Hepatic stellate cell (primary cell): ENCODE results near the gene SMC4.
"Not testable (repeated sequence)": the region's sequence is repeated elsewhere in the genome, so short reads cannot be mapped to it uniquely, and the experiment has no call there.

Source experiments
- DNase-seq: peaks from one replicate; pipeline ENCODE4 v3.0.0; 2011; ENCODE audit warnings: low spot score

The SMC4 gene

DNA sequence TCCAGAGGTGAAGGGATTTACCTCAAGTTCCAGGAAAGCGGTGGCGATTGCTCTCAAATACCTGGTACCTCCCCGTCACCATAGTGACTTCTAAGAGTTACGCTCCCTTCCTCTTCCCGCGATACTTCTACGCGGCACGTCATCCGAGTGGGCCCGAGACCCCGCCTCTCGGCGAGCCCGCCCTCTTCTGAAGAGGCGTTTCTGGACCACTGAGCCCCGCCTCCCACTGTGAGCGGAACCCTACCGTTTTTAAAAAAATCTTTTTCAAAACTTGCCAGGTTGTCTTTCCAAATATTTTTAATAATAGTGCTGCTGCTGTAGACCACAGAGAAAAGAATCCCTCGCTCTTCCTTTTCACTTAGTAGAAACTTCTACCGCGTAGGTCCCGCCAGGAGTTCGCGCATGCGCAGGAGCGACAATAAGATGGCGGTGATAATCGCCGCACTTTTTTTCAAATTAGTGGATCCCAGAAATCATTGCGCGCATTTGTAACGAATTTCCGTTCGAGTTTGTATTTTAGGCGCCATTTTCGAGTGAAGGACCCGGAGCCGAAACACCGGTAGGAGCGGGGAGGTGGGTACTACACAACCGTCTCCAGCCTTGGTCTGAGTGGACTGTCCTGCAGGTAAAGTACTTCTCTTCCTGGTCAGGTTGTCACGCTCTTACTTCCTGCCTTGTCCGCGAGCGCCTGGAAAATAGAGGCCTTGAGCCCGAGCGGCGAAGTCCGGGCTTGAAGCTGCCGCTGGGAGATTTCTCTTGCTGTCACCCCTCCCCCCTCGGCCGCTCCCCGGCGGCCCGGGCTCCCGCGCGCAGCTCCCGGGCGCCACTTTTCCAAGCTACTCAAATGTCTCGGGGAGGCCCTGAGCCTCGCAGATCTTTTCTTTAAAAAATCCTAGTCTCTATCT is at the start of gene SMC4, which contains the start of gene IFT80:
Gene SMC4 (plus strand): TSS at position 526 of the 905 bp plus-strand sequence. CDS start 1,177 bp downstream, outside the sequence.
Gene IFT80 (minus strand): TSS at position 101 of the 905 bp plus-strand sequence. CDS start 14,625 bp downstream, outside the sequence.
- DNase-seq = peak; percentile 89

DNA sequence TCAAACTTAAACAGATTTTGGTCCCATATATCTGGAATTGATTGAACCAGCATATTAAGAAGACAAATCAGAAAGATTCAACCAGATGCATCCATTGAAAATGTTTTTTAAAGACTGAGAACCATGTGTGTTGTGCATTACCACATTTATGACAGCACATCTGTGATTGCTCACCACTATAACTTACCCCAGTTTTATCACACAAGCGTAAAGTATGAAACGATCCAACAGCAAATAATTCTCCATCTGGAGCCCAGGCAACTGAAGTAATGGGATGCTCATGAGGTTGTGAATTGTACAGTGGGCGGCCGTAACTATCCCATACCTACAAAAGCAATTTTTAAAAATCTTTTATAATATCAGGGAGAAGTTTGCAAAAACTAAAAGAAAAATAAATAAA is 43.6 kb upstream of the SMC4 start:
- no peak for DNase-seq

GRCh38 chr3:160362896-160363295 is 36.6 kb upstream of the SMC4 start:
- not testable (repeated sequence) for DNase-seq

DNA sequence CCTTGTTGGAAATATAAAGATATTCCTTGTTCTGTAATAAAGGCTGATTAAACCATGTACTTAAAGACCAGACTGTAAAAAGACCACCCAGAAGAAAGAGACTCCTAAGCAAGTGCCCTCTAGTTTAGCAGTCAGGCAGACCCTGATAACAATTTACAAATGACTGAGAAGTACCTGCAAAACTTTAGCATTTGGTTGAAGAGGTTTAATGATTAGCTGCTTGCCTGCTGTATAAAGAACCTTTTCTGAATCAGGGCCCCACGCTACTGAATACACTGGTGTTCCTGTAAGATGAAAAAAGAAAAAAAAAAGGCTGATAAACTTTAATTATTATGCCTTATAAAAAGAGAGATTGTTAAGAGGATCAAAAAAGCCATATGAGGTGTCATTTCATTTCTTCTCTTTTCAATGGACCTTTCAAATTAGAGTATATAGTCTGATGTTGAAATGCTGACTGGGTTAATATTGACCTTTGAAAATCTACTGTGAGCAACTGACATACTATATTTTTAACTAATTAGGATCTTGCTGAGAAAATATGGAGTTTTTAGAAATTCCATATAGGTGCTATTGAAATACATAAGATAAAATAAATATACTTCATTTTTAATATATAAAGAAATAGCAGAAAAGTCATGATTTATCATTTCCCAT is 33.5 kb upstream of the SMC4 start:
- no peak for DNase-seq

GRCh38 chr3:160368804-160369203 is 30.6 kb upstream of the SMC4 start:
- no peak for DNase-seq

GRCh38 chr3:160369784-160370183 is 29.7 kb upstream of the SMC4 start:
- DNase-seq = no peak

GRCh38 chr3:160370987-160371857 is 28.2 kb upstream of the SMC4 start:
- no peak for DNase-seq

GRCh38 chr3:160372780-160373179 is 26.7 kb upstream of the SMC4 start:
- peak; percentile 26 for DNase-seq

- no peak for DNase-seq
Measured at GRCh38 chr3:160373655-160374054, 25.8 kb upstream of the SMC4 start.

DNA sequence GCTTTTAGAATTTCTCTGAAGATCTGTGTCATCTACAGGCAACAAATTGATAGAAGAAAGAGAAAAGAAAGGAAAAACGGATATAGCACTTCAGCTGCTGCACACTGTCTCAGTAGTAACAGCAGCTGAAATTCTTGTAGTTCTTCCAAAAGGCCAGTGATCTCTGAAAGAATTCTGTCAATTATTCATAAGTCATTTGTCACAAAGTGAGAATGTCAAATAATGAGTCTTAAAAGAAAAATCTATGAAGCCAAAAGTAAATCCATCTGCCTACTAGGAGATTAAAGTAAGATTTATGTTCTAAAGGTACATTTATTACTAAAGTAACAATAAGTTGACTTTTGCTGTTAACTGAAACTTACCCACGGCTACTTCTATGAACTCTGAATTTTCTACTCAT is 25.0 kb upstream of the SMC4 start:
- DNase-seq = no peak

GRCh38 chr3:160374925-160375324 is 24.5 kb upstream of the SMC4 start:
- DNase-seq = no peak

GRCh38 chr3:160376681-160377080 is 22.8 kb upstream of the SMC4 start:
- no peak for DNase-seq

DNA sequence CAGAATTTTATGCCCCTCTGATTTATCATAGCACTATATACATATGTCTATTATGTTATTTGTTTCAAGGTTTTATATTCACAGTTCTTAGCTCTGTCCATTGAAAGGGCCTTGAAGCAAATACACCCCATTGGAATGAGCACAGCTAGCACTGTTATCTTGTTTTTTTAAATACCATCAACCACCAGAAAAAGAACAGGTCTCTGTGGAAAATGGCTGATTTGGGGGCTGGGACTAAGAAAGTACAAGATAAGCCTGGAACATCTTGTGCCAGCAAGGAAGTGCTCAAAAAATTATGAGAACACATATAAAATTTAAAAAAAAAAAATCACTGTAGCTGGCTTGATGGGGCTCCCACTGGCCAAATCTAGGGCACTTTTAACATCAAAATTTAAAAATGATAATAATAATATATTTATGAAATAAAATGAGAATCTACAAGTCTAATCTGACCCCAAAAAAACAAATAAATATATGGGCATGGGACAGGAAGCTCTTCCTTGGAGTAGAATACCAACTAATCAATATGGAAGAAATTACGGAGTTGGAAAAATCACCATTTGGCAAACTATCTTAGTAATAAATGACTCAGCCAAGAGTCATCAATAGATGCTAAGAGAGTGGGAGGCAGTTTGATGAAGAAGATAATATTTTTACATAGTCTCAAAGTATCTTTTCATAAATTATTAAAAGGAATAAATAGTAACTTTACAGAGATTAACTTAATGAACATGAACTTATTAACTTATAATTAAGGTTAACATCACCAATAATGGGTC is 20.9 kb upstream of the SMC4 start:
- no peak for DNase-seq

DNA sequence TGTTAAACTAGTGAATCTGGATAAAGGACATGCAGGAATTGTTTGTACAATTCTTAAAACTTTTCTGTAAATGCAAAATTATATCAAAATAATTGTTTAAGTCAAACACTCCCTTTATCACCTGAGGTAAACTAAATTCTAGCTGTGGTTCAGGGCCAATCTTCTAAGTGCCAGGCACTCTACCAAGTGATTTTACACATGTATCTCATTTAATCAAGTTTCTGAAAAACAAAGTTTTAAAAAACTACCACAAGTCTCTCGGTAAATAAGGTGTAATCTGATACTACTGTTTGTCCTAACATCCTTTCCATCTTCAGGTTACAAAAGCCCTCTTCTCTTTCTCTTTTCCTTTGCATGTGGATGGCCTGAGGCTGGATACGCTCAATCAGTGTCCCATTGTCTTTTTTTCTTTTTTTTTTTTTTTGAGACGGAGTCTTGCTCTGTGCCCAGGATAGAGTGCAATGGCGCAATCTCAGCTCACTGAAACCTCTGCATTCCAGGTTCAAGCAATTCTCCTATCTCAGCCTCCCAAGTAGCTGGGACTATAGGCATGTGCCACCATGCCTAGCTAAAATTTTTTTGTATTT is 19.7 kb upstream of the SMC4 start:
- no peak for DNase-seq

GRCh38 chr3:160381470-160381869 is 18.0 kb upstream of the SMC4 start:
- no peak for DNase-seq

DNA sequence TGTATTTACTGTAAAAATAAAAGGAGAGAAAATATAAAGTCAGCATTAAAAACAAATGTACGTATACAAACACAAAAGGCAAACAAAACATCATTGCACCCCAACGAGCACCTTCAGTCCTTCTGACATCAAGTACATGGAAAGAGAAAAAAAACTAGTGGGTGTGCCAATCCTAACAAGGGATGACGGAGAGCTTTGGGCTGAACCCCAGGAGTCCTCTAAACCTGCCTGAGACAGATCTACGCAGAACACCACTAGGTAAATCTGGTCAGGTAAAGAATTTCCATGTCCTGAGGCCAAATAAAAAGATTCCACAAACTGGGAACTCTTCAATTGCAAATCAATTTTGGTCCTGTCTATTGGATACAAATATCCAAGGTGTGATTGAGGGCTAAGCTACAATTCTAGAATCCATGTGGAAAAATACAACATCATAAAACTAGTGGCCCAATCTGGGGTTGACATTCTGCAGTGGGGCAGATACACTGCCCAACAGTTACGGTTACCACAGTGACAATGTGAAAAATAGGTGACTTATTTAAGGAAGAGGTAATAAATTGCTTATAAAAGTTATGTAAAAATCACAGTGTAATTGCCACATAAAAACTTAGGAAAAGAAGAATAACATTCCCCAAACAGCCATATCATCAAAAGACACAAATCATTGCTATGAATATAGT is 14.7 kb upstream of the SMC4 start:
- DNase-seq = no peak

- DNase-seq = no peak
Measured at GRCh38 chr3:160390565-160391138, 8.8 kb upstream of the SMC4 start.

GRCh38 chr3:160392798-160393197 is 6.7 kb upstream of the SMC4 start:
- no peak for DNase-seq

DNA sequence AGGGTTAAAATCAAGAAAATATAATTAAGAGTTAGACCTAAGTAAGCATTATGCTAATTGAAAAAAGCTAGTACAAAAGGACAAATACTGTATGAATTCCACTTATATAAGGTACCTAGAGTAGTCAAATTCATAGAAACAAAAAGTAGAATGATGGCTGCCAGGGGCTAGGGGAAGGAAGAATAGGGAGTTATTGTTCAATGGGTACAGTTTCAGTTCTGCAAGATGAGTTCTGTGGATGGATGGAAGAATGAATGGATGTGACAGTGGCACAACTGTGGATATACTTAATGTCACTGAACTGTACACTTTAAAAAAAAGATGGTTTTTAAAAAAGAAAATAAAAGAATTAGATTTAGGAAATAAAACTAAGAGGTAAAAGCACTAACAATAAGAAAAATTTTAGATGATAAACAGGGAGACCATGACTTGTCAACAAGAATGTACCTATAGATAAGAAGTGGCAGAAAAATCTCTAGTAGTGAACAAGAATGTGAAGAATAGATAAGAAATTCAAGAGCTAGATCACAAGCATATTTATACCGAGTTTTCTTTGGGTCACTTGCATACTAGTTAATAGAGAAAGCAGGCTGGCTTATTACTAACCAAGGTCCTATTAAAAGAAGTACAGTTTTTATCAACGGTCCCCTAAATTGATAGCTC is 6.0 kb upstream of the SMC4 start:
- no peak for DNase-seq

DNA sequence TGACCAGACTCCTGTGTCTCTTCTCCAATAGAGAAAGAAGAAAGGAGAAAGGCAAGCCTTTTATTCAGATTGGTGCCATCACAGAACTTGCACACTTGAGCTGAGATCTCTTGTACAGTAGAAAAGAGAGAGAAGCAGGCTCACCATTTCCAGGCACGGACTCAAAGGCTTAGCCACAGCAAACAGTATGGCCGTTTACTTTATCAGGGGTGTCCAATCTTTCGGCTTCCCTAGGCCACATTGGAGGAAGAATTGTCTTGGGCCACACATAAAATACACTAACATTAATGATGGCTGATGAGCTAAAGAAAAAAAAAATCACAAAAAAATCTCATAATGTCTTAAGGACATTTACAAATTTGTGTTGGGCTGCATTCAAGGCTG is 5.4 kb upstream of the SMC4 start:
- no peak for DNase-seq
